Ramos (cell line): Measurements from ENCODE around the gene STEAP2.

Source experiments
- in situ Hi-C: fragments of 300-500 bp; cut with MboI; formaldehyde crosslinking; loops from one replicate; pipeline ENCODE4 v1.14.3; 2022; ENCODE audit warnings: low sequenced_read_pairs; ENCODE audit not compliant: unreplicated experiment

STEAP2 gene

DNA sequence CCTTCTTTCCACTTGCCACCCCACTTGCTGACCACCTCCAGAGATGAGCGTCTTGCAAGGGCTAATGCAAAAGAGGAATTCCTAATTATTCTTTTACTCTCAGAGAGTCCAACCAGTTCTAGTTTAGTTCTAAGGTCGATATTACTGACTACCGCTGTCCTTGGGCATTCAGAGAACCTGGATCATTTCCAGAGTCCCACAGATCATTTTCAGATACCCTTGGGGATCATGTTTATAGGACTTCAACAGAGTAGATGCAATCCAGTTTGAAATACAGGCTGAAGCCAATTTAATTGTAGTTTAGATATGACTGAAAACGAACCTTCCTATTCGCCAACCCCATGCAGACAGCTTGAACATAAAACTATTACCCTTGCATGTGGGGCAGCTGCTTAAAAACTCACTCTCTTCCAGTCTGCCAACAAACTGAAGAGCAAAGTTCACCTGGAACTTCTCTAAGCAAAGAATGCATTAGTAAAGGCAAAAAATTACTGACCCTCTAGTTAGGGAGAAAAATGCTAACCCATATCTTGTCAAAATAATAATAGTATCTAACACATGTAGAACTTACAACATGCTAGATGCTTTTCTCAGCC, 55.8 kb downstream of the STEAP2 start:
- in situ Hi-C loops, result no loop called here

DNA sequence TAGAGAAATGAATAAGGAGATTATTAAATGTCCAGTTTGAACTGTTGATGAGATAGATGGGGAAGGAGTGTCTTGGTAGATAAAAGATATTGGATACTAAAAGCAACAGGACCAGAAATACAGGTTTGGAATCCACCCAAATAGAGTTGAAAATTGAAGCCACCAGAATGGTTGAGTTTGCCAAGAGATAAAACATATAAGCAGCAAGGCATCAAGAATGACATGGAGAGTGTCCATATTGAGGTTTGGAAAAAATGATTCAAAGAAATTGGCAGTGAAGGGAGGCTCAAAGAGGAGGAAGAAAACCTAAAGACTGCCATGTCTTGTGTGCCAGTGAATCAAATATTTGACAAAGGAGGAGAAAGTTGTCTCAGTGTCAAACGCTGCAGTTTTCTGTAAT, 57.6 kb downstream of the STEAP2 start:
- in situ Hi-C loops, result no loop called here

DNA sequence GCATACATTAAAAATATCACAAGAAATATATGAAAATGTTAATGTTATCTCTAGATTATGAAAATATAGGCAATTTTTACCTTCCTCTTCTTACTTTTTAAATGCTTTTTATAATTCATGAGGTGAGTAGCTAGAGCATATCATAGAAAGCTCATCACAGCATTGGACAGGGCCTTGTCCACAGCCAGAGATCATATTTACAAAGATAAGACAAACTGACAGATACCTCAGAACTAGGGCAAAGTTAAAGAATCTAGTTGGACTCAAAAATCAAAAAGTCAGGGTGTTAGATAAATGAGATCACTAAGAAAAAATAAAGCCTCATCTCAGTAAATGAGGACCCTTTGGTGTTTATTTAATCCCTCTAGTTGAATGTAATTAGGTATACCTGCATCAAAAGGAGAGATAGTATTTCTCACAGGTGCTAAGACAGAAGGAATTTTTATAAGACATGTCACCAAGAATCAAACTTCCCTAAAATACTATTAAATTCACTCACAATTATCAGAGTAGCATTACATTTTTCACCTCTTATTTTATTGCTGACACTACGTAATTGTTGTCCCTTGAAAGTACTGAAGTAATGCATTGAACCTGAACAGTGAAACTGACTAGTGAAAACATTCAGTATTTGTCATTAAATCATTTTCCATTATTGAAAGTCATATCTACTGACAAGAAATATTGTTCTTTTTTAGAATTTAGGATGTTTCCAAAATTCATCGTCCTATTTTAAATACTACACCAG, 59.1 kb downstream of the STEAP2 start:
- in situ Hi-C loops, result no loop called here

DNA sequence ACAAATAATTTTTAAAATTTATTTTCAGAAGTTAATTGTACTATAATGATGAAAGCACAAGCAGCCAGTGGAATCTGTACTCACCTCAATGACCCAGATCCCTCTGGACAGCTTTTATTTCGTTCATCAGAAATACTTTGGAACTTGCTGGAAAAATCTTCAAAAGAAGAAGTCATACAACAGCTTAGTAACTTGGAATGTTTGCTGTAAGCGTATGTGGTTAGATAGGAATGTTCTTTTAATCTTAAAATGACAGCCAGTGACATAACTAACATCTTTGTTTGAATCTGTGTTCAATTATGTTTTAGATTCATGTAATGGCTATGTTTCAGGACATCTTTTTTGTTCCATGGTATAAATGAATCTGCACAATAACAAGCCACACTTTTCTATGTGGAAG, 60.2 kb downstream of the STEAP2 start:
- in situ Hi-C loops, result no loop called here

DNA sequence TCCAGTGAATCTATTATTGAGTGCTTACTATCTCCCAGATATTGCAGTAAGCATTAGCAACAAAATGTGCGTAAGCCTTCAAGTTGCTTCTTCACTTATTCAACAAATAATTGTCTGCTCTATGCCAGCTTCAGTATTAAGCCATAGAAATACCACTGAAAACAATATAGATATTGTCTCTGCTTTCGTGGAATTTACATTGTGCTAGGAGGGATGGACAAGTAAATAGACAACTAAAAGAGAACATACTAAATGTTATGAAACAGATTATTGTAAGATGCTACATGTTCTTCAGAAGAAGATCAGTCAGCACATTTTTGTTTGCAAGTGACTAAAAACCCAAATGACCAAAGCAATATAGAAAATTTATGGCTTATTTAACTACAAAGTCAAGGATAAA, 60.7 kb downstream of the STEAP2 start:
- in situ Hi-C loops, result no loop called here

DNA sequence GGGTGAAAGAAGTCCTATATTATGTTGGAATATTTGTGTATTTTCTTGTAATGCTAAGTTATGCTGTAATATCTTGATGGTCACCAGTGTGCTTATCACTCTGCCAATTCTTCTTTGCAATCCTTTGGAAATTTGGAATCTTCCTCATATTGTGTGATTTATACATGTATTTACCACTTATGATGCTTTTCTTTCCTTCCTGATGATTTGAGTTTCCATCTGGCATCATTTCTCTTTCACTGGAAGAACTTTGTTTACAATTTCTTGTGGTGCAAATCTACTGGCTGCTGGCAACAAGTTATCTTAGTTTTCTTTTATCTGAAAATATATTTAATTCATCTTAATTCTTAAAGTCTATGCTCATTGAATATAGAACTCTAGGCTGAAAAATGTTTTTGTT, 62.6 kb downstream of the STEAP2 start:
- in situ Hi-C loops, result no loop called here

DNA sequence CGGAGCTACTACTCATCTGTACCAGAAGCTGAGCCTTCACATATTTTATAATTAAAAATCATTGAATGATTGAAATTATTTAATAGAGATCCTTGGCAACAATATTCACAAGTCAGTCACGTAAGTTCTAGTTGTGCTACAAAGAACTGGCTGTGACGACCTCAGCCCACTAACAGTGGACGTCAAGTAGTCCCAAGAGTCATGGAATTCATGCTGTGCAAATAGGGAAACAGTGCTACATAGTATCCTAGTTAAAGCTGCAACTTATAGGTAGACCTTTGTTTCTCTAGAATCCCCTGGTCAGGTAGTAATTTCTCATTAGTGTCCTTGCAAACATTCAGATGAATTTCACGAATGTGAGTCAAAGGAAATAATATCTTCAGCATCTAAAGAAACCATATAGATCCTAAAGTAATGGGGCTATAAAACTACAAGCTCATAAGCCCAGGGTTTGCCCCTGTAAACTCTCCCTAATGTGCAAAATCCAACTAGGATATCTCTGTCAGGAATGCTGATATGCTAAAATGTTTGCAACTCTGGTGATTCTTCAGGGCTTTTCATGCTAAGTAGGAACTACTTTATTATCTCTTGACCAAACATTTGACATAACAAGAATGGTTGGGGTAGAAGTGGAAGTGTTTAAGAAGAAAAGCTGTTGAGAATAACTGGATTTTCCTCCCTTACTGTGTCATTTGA, 64.6 kb downstream of the STEAP2 start:
- in situ Hi-C loops, result no loop called here
